Measurements from ENCODE around the gene GATB.

GATB gene

DNA sequence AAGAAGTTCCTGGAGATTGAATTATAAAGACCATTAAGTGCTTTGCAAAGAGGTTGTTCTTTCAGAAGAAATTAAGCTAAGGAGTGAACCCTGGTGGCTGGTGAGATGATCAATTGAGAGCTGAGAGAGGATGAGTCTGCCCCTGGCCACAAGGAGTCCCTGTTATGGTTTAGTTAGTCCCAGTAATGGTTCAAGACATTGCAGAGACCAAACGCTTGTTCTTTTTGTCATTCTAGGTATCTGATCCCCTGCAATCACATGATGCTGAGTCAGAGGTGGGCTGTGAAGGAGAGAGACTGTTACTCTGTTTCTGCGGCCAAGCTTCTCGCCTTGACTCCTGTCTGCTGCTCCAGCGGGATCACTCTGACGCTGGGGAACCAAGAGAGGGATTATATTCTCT lies 114.5 kb downstream of the GATB start:
- TF ChIP-seq ZNF146 (tag by site-specific recombination; IDR thresholded peaks at IDR 0.05) (no peak), RBAK (tag by site-specific recombination; IDR thresholded peaks at IDR 0.05) (no peak), MYNN (tag by site-specific recombination; IDR thresholded peaks at IDR 0.05; ENCODE audit: borderline replicate concordance) (no peak), ZNF155 (tag by site-specific recombination; IDR thresholded peaks at IDR 0.05) (no peak), ZNF398 (tag by site-specific recombination; IDR thresholded peaks at IDR 0.05) (no peak), KLF7 (tag by site-specific recombination; IDR thresholded peaks at IDR 0.05; ENCODE audit: borderline replicate concordance) (no peak), ZNF768 (tag by site-specific recombination; IDR thresholded peaks at IDR 0.05) (no peak), ZNF843 (tag by site-specific recombination; IDR thresholded peaks at IDR 0.05) (no peak), ZNF707 (tag by site-specific recombination; IDR thresholded peaks at IDR 0.05) (no peak), ZNF830 (tag by site-specific recombination; IDR thresholded peaks at IDR 0.05; ENCODE audit: low read depth) (no peak), ZXDB (tag by site-specific recombination; IDR thresholded peaks at IDR 0.05) (no peak)
- TF ChIP-seq, protein P1, sequence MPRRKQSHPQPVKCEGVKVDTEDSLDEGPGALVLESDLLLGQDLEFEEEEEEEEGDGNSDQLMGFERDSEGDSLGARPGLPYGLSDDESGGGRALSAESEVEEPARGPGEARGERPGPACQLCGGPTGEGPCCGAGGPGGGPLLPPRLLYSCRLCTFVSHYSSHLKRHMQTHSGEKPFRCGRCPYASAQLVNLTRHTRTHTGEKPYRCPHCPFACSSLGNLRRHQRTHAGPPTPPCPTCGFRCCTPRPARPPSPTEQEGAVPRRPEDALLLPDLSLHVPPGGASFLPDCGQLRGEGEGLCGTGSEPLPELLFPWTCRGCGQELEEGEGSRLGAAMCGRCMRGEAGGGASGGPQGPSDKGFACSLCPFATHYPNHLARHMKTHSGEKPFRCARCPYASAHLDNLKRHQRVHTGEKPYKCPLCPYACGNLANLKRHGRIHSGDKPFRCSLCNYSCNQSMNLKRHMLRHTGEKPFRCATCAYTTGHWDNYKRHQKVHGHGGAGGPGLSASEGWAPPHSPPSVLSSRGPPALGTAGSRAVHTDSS (tag by site-specific recombination; IDR thresholded peaks at IDR 0.05) = no peak
- TF ChIP-seq, protein P2, sequence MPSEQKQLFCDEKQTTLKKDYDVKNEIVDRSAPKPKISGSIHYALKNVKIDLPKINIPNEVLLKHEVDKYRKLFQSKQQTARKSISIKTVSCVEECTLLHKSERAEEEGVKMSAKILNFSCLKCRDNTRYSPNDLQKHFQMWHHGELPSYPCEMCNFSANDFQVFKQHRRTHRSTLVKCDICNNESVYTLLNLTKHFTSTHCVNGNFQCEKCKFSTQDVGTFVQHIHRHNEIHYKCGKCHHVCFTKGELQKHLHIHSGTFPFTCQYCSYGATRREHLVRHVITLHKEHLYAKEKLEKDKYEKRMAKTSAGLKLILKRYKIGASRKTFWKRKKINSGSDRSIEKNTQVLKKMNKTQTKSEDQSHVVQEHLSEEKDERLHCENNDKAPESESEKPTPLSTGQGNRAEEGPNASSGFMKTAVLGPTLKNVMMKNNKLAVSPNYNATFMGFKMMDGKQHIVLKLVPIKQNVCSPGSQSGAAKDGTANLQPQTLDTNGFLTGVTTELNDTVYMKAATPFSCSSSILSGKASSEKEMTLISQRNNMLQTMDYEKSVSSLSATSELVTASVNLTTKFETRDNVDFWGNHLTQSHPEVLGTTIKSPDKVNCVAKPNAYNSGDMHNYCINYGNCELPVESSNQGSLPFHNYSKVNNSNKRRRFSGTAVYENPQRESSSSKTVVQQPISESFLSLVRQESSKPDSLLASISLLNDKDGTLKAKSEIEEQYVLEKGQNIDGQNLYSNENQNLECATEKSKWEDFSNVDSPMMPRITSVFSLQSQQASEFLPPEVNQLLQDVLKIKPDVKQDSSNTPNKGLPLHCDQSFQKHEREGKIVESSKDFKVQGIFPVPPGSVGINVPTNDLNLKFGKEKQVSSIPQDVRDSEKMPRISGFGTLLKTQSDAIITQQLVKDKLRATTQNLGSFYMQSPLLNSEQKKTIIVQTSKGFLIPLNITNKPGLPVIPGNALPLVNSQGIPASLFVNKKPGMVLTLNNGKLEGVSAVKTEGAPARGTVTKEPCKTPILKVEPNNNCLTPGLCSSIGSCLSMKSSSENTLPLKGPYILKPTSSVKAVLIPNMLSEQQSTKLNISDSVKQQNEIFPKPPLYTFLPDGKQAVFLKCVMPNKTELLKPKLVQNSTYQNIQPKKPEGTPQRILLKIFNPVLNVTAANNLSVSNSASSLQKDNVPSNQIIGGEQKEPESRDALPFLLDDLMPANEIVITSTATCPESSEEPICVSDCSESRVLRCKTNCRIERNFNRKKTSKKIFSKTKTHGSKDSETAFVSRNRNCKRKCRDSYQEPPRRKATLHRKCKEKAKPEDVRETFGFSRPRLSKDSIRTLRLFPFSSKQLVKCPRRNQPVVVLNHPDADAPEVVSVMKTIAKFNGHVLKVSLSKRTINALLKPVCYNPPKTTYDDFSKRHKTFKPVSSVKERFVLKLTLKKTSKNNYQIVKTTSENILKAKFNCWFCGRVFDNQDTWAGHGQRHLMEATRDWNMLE (tag by site-specific recombination; conservative IDR thresholded peaks at IDR 0.05; ENCODE audit: low read depth) = no peak
- H3K9me3 ChIP-seq (ENCODE audit: control insufficient read depth, insufficient read depth, low read depth, low read length) = no peaks in the 10 kb centered on the region
- ChIA-PET CTCF (interaction anchor here (0.6 to 0.8 kb wide), 4 partner anchors 12 to 525 kb away, joined by 3 read pairs; no protein-coding TSS in a partner anchor), POLR2A (no interaction called here)
- no peak overlapping the region for H3K4me3 ChIP-seq (ENCODE audit: low read depth, low read length)
- no peaks in the 10 kb centered on the region for H3K4me1 ChIP-seq (ENCODE audit: control insufficient read depth, insufficient read depth, low read length)
- no peak overlapping the region for H3K27ac ChIP-seq (ENCODE audit: extremely low read depth, low read depth, low read length)
- H3K36me3 ChIP-seq (ENCODE audit: control insufficient read depth in 2 of 2, insufficient read depth in 1 of 2, low read length in 2 of 2) = no peaks in the 10 kb centered on the region

DNA sequence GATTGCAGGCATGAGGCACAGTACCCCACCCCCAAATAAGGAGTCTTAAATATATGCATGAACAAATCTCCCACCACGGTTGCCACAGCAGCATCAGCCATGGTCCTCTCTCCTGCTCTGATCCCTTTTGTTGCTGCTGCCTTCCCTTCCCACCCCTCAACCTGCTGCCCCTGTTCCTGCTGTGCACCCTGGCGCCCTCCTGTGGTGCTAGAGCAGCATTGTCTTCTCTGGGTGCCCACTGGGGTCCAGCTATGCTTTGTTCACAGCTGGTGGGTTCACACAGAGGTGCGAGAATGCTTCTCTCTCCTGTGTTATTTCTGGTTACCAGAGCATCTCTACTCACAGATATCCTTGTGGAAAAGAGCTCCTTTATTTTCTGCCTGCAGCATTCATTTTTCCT lies 116.2 kb downstream of the GATB start:
- H3K4me1 ChIP-seq (ENCODE audit: control insufficient read depth, insufficient read depth, low read length) = no peaks in the 10 kb centered on the region
- POLR2A ChIA-PET = interaction anchor here (0.6 kb wide), 1 partner anchor 266 kb away, joined by 3 read pairs; no protein-coding TSS in a partner anchor
- H3K36me3 ChIP-seq (ENCODE audit: control insufficient read depth in 2 of 2, insufficient read depth in 1 of 2, low read length in 2 of 2) = no peaks in the 10 kb centered on the region
- no peak for TF ChIP-seq ZNF223 (tag by site-specific recombination; IDR thresholded peaks at IDR 0.05)
- TF ChIP-seq ZNF654 (tag by site-specific recombination; IDR thresholded peaks at IDR 0.05; ENCODE audit: low read depth) = peak; percentile 36
- TF ChIP-seq ZNF2 (tag by site-specific recombination; IDR thresholded peaks at IDR 0.05) = no peak
- CTCF ChIA-PET = interaction anchor here (0.5 to 2.0 kb wide), 17 partner anchors 12 to 527 kb away, joined by 3 to 7 read pairs (median 3); partner anchors contain the start of gene PRSS48
- H3K9me3 ChIP-seq (ENCODE audit: control insufficient read depth, insufficient read depth, low read depth, low read length) = no peaks in the 10 kb centered on the region
- H3K27ac ChIP-seq (ENCODE audit: extremely low read depth, low read depth, low read length) = no peak overlapping the region
- H3K4me3 ChIP-seq (ENCODE audit: low read depth, low read length) = no peak overlapping the region

Data from HEK293 (cell line).